Testis (tissue), 3 donors: ENCODE results near the gene PLIN3. TPM values are rescaled to one million over a fixed set of nuclear protein-coding genes. Genes with fewer than 3 reads are reported as not detected.
"Not testable (repeated sequence)": the region's sequence is repeated elsewhere in the genome, so short reads cannot be mapped to it uniquely, and the experiment has no call there.

Experiments
- DNase-seq: peaks from one replicate; pipeline ENCODE4 v3.0.0-alpha.2; 2019
- H3K27ac ChIP-seq, 2 donors: fragments of 200-600 bp; sonication (generic); one replicate each; pipeline ENCODE4 v1.5.1; 2019
- H3K27me3 ChIP-seq: fragments of 200-600 bp; sonication (generic); one replicate; pipeline ENCODE4 v1.5.1; 2019
- H3K36me3 ChIP-seq: fragments of 200-600 bp; sonication (generic); one replicate; pipeline ENCODE4 v1.5.1; 2017; ENCODE audit warnings: low read depth; ENCODE audit errors: missing control alignments
- H3K4me1 ChIP-seq: fragments of 200-600 bp; sonication (generic); one replicate; pipeline ENCODE4 v1.5.1; 2019
- H3K4me3 ChIP-seq, 2 donors: fragments of 200-600 bp; sonication (generic); one replicate each; pipeline ENCODE4 v1.5.1; 2017 to 2019
- H3K9me3 ChIP-seq: fragments of 200-600 bp; sonication (generic); one replicate; pipeline ENCODE4 v1.5.1; 2017
- POLR2A ChIP-seq: fragments of 450-650 bp; IDR thresholded peaks from one replicate; pipeline ENCODE4 v1.6.1; 2017; ENCODE audit warnings: antibody characterized with exemption, mild to moderate bottlenecking, moderate library complexity
- WGBS, 2 donors: methylation state at CpG; one replicate each; pipeline ENCODE4 v1.1.5; 2018; 5-methylcytosine and 5-hydroxymethylcytosine counted together
- intact Hi-C: fragments of 100-400 bp; cut with DNase I; formaldehyde crosslinking; loops from one replicate; pipeline ENCODE4 v1.15.1; 2023; ENCODE audit warnings: low total_unique reads
- polyA plus RNA-seq: library from polyadenylated mRNA; stranded (reverse); fragments of 350-450 nt; fragmentation: Illumina TruSeq; extraction: RNeasy Lipid Tissue Mini Kit (QIAGEN cat#74804); gene quantifications from one replicate; pipeline ENCODE4 v1.2.3, GENCODE V29; 2014; ENCODE audit warnings: low read depth, low replicate concordance; ENCODE audit not compliant: insufficient read depth
- total RNA-seq, 2 donors: library from RNA; depleted of rRNA; stranded (reverse); fragments of >200 nt; gene quantifications; one replicate each; pipeline ENCODE4 v1.2.3, GENCODE V29; 2016
- TF ChIP-seq, protein P1 (sequence below), 3 experiments: fragments of 450-650 bp in 2 of 3; fragments of 200-600 bp in 1 of 3; sonication (generic) in 1 of 3; IDR thresholded peaks; one replicate each; pipeline ENCODE4 v1.5.1; 2016 to 2019; ENCODE audit warnings: antibody characterized with exemption in 3 of 3, mild to moderate bottlenecking in 2 of 3, moderate library complexity in 1 of 3

Gene PLIN3
- total and polyA plus RNA-seq, 3 donors from 2014 or later, result 63.4 to 109 (median 82.8) TPM

DNA sequence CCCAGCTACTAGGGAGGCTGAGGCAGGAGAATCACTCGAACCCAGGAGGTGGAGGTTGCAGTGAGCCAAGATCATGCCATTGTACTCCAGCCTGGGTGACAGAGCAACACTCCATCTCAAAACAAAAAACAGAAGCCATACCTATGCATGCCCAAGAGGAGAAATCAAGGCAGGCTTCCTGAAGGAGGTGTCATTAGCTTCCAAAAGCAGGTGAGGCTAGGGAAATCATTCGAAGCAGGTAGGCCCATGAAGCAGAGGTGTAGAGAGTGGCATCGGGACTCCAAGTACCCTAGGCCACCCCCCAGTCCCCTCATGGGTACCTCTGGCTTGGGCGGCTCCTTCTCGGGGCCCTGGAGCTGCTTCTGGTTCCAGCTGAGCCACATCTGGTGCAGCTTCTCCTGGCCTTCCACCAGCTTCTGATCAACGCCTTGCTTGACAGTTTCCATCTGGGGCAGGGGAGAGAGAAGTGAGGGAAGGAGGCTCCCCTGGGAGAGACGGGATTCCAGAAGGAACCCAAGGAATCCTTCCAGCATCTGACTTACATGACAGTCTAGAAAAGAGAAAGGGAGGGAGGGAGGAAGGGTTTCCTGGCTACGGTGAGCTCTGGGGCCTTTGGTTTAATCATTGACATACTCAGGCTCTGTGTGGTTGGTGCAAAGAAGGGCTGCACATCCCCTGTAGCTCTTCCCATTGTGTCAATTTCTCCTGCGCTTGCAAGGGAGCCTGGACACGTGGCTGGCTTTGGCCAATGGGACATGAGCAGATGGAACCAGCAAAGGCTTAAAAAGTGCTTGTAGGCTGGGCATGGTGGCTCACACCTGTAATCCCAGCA lies 22.9 kb downstream of the PLIN3 start:
- DNase-seq, result no peak
- intact Hi-C loops, result no loop called here
- no peak for TF ChIP-seq POLR2A
- TF ChIP-seq, protein P1, sequence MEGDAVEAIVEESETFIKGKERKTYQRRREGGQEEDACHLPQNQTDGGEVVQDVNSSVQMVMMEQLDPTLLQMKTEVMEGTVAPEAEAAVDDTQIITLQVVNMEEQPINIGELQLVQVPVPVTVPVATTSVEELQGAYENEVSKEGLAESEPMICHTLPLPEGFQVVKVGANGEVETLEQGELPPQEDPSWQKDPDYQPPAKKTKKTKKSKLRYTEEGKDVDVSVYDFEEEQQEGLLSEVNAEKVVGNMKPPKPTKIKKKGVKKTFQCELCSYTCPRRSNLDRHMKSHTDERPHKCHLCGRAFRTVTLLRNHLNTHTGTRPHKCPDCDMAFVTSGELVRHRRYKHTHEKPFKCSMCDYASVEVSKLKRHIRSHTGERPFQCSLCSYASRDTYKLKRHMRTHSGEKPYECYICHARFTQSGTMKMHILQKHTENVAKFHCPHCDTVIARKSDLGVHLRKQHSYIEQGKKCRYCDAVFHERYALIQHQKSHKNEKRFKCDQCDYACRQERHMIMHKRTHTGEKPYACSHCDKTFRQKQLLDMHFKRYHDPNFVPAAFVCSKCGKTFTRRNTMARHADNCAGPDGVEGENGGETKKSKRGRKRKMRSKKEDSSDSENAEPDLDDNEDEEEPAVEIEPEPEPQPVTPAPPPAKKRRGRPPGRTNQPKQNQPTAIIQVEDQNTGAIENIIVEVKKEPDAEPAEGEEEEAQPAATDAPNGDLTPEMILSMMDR (IDR thresholded peaks at IDR 0.05), result no peak
- WGBS, 2 donors, result 80 to 93% methylated on average over 6 to 10 of the region's 10 CpGs
- H3K4me3 ChIP-seq, result no peak overlapping the region
- H3K27me3 ChIP-seq, result no peaks in the 10 kb centered on the region
- no peaks in the 10 kb centered on the region for H3K9me3 ChIP-seq
- no peaks in the 10 kb centered on the region for H3K36me3 ChIP-seq
- no peak overlapping the region for H3K27ac ChIP-seq
- H3K4me1 ChIP-seq, result no peaks in the 10 kb centered on the region

DNA sequence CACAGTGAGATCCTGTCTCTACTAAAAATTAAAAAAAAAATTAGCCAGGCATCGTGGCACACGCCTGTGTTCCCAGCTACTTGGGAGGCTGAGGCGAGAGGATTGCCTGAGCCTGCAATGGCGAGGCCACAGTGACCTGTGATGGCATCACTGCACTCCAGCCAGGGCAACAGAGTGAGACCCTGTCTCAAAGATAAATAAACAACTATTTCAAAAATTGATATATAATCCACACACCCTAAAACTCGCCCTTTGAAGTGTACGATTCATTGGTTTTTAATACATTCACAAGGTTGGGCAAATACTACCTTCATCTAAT lies 23.9 kb downstream of the PLIN3 start:
- H3K9me3 ChIP-seq, result no peaks in the 10 kb centered on the region
- no peaks in the 10 kb centered on the region for H3K27me3 ChIP-seq
- intact Hi-C loops, result no loop called here
- no peaks in the 10 kb centered on the region for H3K4me1 ChIP-seq
- H3K27ac ChIP-seq, result no peak overlapping the region
- H3K4me3 ChIP-seq, result no peak overlapping the region
- no peaks in the 10 kb centered on the region for H3K36me3 ChIP-seq
- no peak for DNase-seq
- WGBS, 2 donors, result 93 to 94% methylated on average over 6 of the region's 6 CpGs
- TF ChIP-seq, protein P1 (IDR thresholded peaks at IDR 0.05), result no peak
- no peak for TF ChIP-seq POLR2A

- no peak for DNase-seq
- Histone ChIP-seq H3K4me1 (no peaks in the 10 kb centered on the region), H3K27me3 (no peaks in the 10 kb centered on the region), H3K4me3 (no peak overlapping the region), H3K9me3 (no peaks in the 10 kb centered on the region), H3K36me3 (no peaks in the 10 kb centered on the region), H3K27ac (no peak overlapping the region)
- TF ChIP-seq, protein P1 (IDR thresholded peaks at IDR 0.05), result no peak
- no peak for TF ChIP-seq POLR2A
- intact Hi-C loops, result no loop called here
- 92% methylated on average over 11 to 17 of the region's 17 CpGs for WGBS, 2 donors
Measured at GRCh38 chr19:4839192-4839591, 28.3 kb downstream of the PLIN3 start.

- H3K4me1 ChIP-seq, result peaks cover 8% of the 10 kb centered on the region
- no peaks in the 10 kb centered on the region for H3K36me3 ChIP-seq
- TF ChIP-seq, protein P1 (IDR thresholded peaks at IDR 0.05), result no peak
- no peak for TF ChIP-seq POLR2A
- no peaks in the 10 kb centered on the region for H3K27me3 ChIP-seq
- H3K27ac ChIP-seq, result no peak overlapping the region
- 91 to 92% methylated on average over 5 of the region's 5 CpGs for WGBS, 2 donors
- no peak for DNase-seq
- no peaks in the 10 kb centered on the region for H3K9me3 ChIP-seq
- intact Hi-C loops, result no loop called here
- H3K4me3 ChIP-seq, result no peak overlapping the region
Measured at GRCh38 chr19:4832776-4833175, 34.7 kb downstream of the PLIN3 start.

DNA sequence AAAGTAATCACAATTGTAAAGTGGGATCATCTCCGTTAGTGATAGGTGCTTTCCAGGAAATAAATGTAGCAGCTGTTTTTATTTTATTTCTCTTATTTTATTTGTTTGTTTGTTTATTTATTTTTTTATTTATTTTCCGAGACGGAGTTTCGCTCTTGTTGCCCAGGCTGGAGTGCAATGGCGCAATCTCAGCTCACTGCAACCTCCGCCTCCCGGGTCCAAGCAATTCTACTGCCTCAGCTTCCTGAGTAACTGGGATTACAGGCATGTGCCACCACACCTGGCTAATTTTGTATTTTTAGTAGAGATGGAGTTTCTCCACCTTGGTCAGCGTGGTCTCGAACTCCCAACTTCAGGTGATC lies 35.5 kb downstream of the PLIN3 start:
- 25 to 29% methylated on average over 9 of the region's 9 CpGs for WGBS, 2 donors
- DNase-seq, H3K27me3 ChIP-seq, H3K4me1 ChIP-seq, H3K36me3 ChIP-seq, H3K9me3 ChIP-seq, intact Hi-C loops: not testable (repeated sequence)
- H3K27ac ChIP-seq, result peak overlapping the region in 1 of 2 donors; percentile 78
- peak overlapping the region; percentile 57 to 93 for H3K4me3 ChIP-seq
